T-cell (primary cell): Measurements from ENCODE around the gene RNF38. TPM values are rescaled to one million over a fixed set of nuclear protein-coding genes. Genes with fewer than 3 reads are reported as not detected.
"Not testable (repeated sequence)": the region's sequence is repeated elsewhere in the genome, so short reads cannot be mapped to it uniquely, and the experiment has no call there.

ENCODE experiments used
- ATAC-seq, 4 experiments: fragments of 200-7000 bp in 3 of 4; fragments of 150-1000 bp in 1 of 4; cut with Tn5 transposase; replicated peaks in 1 of 4; 1 replicate in 3 of 4; 2 replicates in 1 of 4; pipeline ENCODE4 v1.10.0; 2021; ENCODE audit warnings: moderate library complexity in 3 of 4, mild to moderate bottlenecking in 2 of 4, moderate number of reproducible peaks in 1 of 4
- CTCF ChIA-PET, 2 donors: fragments of 300-600 bp; sonication (Branson Sonifier 250); formaldehyde crosslinking; loops; one replicate each; lab custom pipeline; 2022; ENCODE audit warnings: antibody characterized with exemption in 2 of 2; lab: Charles Lee
- POLR2A ChIA-PET, 2 donors: fragments of 300-600 bp; sonication (Branson Sonifier 250); formaldehyde crosslinking; loops; one replicate each; lab custom pipeline; 2022; ENCODE audit warnings: antibody characterized with exemption in 2 of 2; lab: Charles Lee
- DNase-seq, 35 experiments: peaks; one replicate each; pipeline versions ENCODE4 v3.0.0 to v3.0.0-alpha.2; 2013 to 2023
- H3K27ac ChIP-seq: one replicate; pipeline ENCODE4 v1.5.1; 2013; ENCODE audit warnings: low read length
- H3K27me3 ChIP-seq, 2 experiments: replicated peaks in 1 of 2; 1 replicate in 1 of 2; 2 replicates in 1 of 2; pipeline versions ENCODE4 v1.6.1 to v1.7.0; 2013; ENCODE audit warnings: low read length in 1 of 2, mixed read lengths in 1 of 2; ENCODE audit not compliant: control insufficient read depth in 2 of 2, insufficient read depth in 2 of 2; ENCODE audit errors: extremely low read depth in 1 of 2
- H3K36me3 ChIP-seq, 2 donors: 1 replicate in 1 of 2; 2 replicates in 1 of 2; pipeline versions ENCODE4 v1.6.1 to v1.7.0; 2013; ENCODE audit warnings: low read length in 1 of 2; ENCODE audit not compliant: control insufficient read depth in 2 of 2, insufficient read depth in 1 of 2; ENCODE audit errors: extremely low read depth in 1 of 2
- H3K4me1 ChIP-seq, 2 experiments: 1 replicate in 1 of 2; 2 replicates in 1 of 2; pipeline versions ENCODE4 v1.6.1 to v1.7.0; 2013; ENCODE audit warnings: low read length in 2 of 2, mixed read lengths in 1 of 2; ENCODE audit not compliant: insufficient read depth in 2 of 2, control insufficient read depth in 1 of 2; ENCODE audit errors: extremely low read depth in 1 of 2
- H3K4me3 ChIP-seq, 2 donors: 1 replicate in 1 of 2; 2 replicates in 1 of 2; pipeline versions ENCODE4 v1.5.1 to v1.7.0; 2013; ENCODE audit warnings: mild to moderate bottlenecking in 2 of 2, low read length in 1 of 2, moderate library complexity in 1 of 2; ENCODE audit not compliant: control insufficient read depth in 1 of 2; ENCODE audit errors: extremely low read depth in 1 of 2
- H3K9me3 ChIP-seq: 2 replicates; pipeline ENCODE4 v1.7.0; 2013
- H3K27ac Mint-ChIP-seq, 2 donors: one replicate each; pipeline ENCODE4 v1.8.0; 2020 to 2021; ENCODE audit warnings: mild to moderate bottlenecking in 2 of 2, mixed read lengths in 2 of 2
- H3K27me3 Mint-ChIP-seq, 2 donors: one replicate each; pipeline ENCODE4 v1.8.0; 2021 to 2022; ENCODE audit warnings: mixed read lengths in 2 of 2
- H3K36me3 Mint-ChIP-seq: one replicate; pipeline ENCODE4 v1.8.0; 2021; ENCODE audit warnings: mixed read lengths
- H3K4me1 Mint-ChIP-seq, 3 donors: one replicate each; pipeline ENCODE4 v1.8.0; 2020 to 2022; ENCODE audit warnings: mixed read lengths in 3 of 3, mild to moderate bottlenecking in 1 of 3
- H3K4me3 Mint-ChIP-seq, 3 donors: one replicate each; pipeline ENCODE4 v1.8.0; 2020 to 2022; ENCODE audit warnings: mild to moderate bottlenecking in 3 of 3, mixed read lengths in 3 of 3, moderate library complexity in 3 of 3
- H3K9me3 Mint-ChIP-seq, 3 donors: one replicate each; pipeline ENCODE4 v1.8.0; 2020 to 2022; ENCODE audit warnings: mixed read lengths in 3 of 3
- WGBS: methylation state at CpG from one replicate; pipeline ENCODE4 v1.1.5; 2013; ENCODE audit warnings: missing lambda C conversion rate; ENCODE audit not compliant: insufficient coverage; 5-methylcytosine and 5-hydroxymethylcytosine counted together
- total RNA-seq, 35 experiments: library from RNA in 6 of 35; stranded (reverse) in 6 of 35; fragments of 120-200 nt in 1 of 35; gene quantifications; one replicate each; pipeline versions ENCODE4 v1.2.1 to v1.2.4 and lab custom pipeline; 2013 to 2026

The RNF38 gene
- total RNA-seq, 5 donors from 2014 or later (not counting 1 experiment from before 2014, with no cell fraction given) = 61.0 to 92.3 (median 71.2) TPM

- H3K27ac Mint-ChIP-seq, CTCF ChIA-PET, H3K27me3 Mint-ChIP-seq, H3K9me3 ChIP-seq, POLR2A ChIA-PET, H3K36me3 ChIP-seq, H3K4me3 ChIP-seq, H3K27ac ChIP-seq, H3K4me1 ChIP-seq, DNase-seq, H3K27me3 ChIP-seq, H3K9me3 Mint-ChIP-seq, H3K4me3 Mint-ChIP-seq, H3K36me3 Mint-ChIP-seq, ATAC-seq: not testable (repeated sequence)
- WGBS = no CpG with 5 or more reads among the region's 2 CpGs
- H3K4me1 Mint-ChIP-seq = peaks cover 8 to 15% (median 11%) of the 10 kb centered on the region in 3 donors
These were observed 95.7 kb downstream of the RNF38 start for GRCh38 chr9:36304366-36304765.

- ChIA-PET CTCF (interaction anchor here in 1 of 2 donors (0.6 to 1.0 kb wide), 2 partner anchors 22 to 36 kb away, joined by 4 to 9 read pairs; no protein-coding TSS in a partner anchor), POLR2A (no interaction called here)
- Histone ChIP-seq H3K27me3 (no peaks in the 10 kb centered on the region), H3K4me1 (peaks cover under 1 to 2% of the 10 kb centered on the region in 2 experiments), H3K9me3 (no peaks in the 10 kb centered on the region), H3K27ac (no peak overlapping the region), H3K36me3 (no peaks in the 10 kb centered on the region), H3K4me3 (no peak overlapping the region)
- H3K9me3 Mint-ChIP-seq = no peaks in the 10 kb centered on the region
- no peak overlapping the region for H3K27ac Mint-ChIP-seq
- 87% methylated on average over 3 of the region's 5 CpGs for WGBS
- no peaks in the 10 kb centered on the region for H3K27me3 Mint-ChIP-seq
- H3K36me3 Mint-ChIP-seq = no peaks in the 10 kb centered on the region
- DNase-seq (no peak), ATAC-seq (no peak)
- peaks cover 0 to 3% (median 3%) of the 10 kb centered on the region in 3 donors for H3K4me1 Mint-ChIP-seq
- H3K4me3 Mint-ChIP-seq = no peak overlapping the region
These were observed 98.8 kb downstream of the RNF38 start for GRCh38 chr9:36301227-36301626.

- H3K27me3 Mint-ChIP-seq = no peaks in the 10 kb centered on the region
- Histone ChIP-seq H3K36me3 (no peaks in the 10 kb centered on the region), H3K4me1 (no peaks in the 10 kb centered on the region), H3K9me3 (no peaks in the 10 kb centered on the region), H3K27ac (no peak overlapping the region), H3K27me3 (no peaks in the 10 kb centered on the region), H3K4me3 (no peak overlapping the region)
- DNase-seq (no peak), ATAC-seq (no peak)
- no peaks in the 10 kb centered on the region for H3K9me3 Mint-ChIP-seq
- 100% methylated on average over 1 of the region's 3 CpGs for WGBS
- POLR2A ChIA-PET = no interaction called here
- CTCF ChIA-PET = no interaction called here
- no peaks in the 10 kb centered on the region for H3K4me1 Mint-ChIP-seq
- no peaks in the 10 kb centered on the region for H3K36me3 Mint-ChIP-seq
- H3K4me3 Mint-ChIP-seq = no peak overlapping the region
- H3K27ac Mint-ChIP-seq = no peak overlapping the region
These were observed 101.5 kb downstream of the RNF38 start for GRCh38 chr9:36298566-36298965.

GRCh38 chr9:36297798-36298197 lies 102.3 kb downstream of the RNF38 start:
- no peaks in the 10 kb centered on the region for H3K9me3 Mint-ChIP-seq
- Histone ChIP-seq H3K9me3 (no peaks in the 10 kb centered on the region), H3K4me1 (no peaks in the 10 kb centered on the region), H3K27ac (no peak overlapping the region), H3K4me3 (no peak overlapping the region), H3K36me3 (peaks cover 0 to 4% of the 10 kb centered on the region in 2 donors), H3K27me3 (no peaks in the 10 kb centered on the region)
- DNase-seq (no peak), ATAC-seq (no peak)
- no peaks in the 10 kb centered on the region for H3K36me3 Mint-ChIP-seq
- CTCF ChIA-PET = no interaction called here
- POLR2A ChIA-PET = no interaction called here
- no peak overlapping the region for H3K4me3 Mint-ChIP-seq
- no peaks in the 10 kb centered on the region for H3K27me3 Mint-ChIP-seq
- no peaks in the 10 kb centered on the region for H3K4me1 Mint-ChIP-seq
- WGBS = no CpG with 5 or more reads among the region's 2 CpGs
- H3K27ac Mint-ChIP-seq = no peak overlapping the region

- H3K9me3 Mint-ChIP-seq, H3K4me1 Mint-ChIP-seq, ATAC-seq, H3K27me3 Mint-ChIP-seq, H3K9me3 ChIP-seq, DNase-seq, H3K4me3 Mint-ChIP-seq, CTCF ChIA-PET, POLR2A ChIA-PET, H3K27ac Mint-ChIP-seq, H3K27ac ChIP-seq, H3K36me3 ChIP-seq, H3K4me1 ChIP-seq, H3K36me3 Mint-ChIP-seq, H3K27me3 ChIP-seq, H3K4me3 ChIP-seq: not testable (repeated sequence)
- 81% methylated on average over 2 of the region's 3 CpGs for WGBS
These were observed 105.1 kb downstream of the RNF38 start for GRCh38 chr9:36294996-36295395.

- POLR2A ChIA-PET = interaction anchor here in 1 of 2 donors (0.6 kb wide), 1 partner anchor 1328 kb away, joined by 4 read pairs; no protein-coding TSS in a partner anchor
These were observed 106.2 kb downstream of the RNF38 start for GRCh38 chr9:36293918-36294317.

GRCh38 chr9:36293171-36293570 lies 106.9 kb downstream of the RNF38 start:
- H3K4me1 ChIP-seq = no peaks in the 10 kb centered on the region
- H3K27ac ChIP-seq = no peak overlapping the region
- Mint-ChIP-seq H3K36me3 (no peaks in the 10 kb centered on the region), H3K9me3 (no peaks in the 10 kb centered on the region), H3K4me3 (no peak overlapping the region), H3K4me1 (no peaks in the 10 kb centered on the region), H3K27ac (no peak overlapping the region), H3K27me3 (no peaks in the 10 kb centered on the region)
- H3K36me3 ChIP-seq = peaks cover 0 to 4% of the 10 kb centered on the region in 2 donors
- no peak overlapping the region for H3K4me3 ChIP-seq
- WGBS = 95% methylated on average over 7 of the region's 7 CpGs
- no peaks in the 10 kb centered on the region for H3K9me3 ChIP-seq
- no peaks in the 10 kb centered on the region for H3K27me3 ChIP-seq
- no peak for ATAC-seq
- CTCF ChIA-PET = no interaction called here
- POLR2A ChIA-PET = no interaction called here
- no peak for DNase-seq

More at GRCh38 chr9:36293918-36294317, 106.2 kb downstream of the RNF38 start:
- H3K27ac ChIP-seq = no peak overlapping the region
- no peak overlapping the region for H3K27ac Mint-ChIP-seq
- H3K4me3 Mint-ChIP-seq = no peak overlapping the region
- 95% methylated on average over 5 of the region's 5 CpGs for WGBS
- ATAC-seq = no peak
- H3K27me3 ChIP-seq = no peaks in the 10 kb centered on the region
- H3K9me3 Mint-ChIP-seq = no peaks in the 10 kb centered on the region
- peaks cover 0 to 4% of the 10 kb centered on the region in 2 donors for H3K36me3 ChIP-seq
- no peak overlapping the region for H3K4me3 ChIP-seq
- H3K9me3 ChIP-seq = no peaks in the 10 kb centered on the region
- DNase-seq = no peak
- CTCF ChIA-PET = no interaction called here
- H3K4me1 Mint-ChIP-seq = no peaks in the 10 kb centered on the region
- no peaks in the 10 kb centered on the region for H3K4me1 ChIP-seq
- no peaks in the 10 kb centered on the region for H3K36me3 Mint-ChIP-seq
- H3K27me3 Mint-ChIP-seq = no peaks in the 10 kb centered on the region
